DOHH2 (cell line): ENCODE measurements around the gene ARF1.

ENCODE experiments used
- CTCF ChIP-seq: fragments of 200-600 bp; sonication (generic); IDR thresholded peaks from one replicate; pipeline ENCODE4 v1.5.1; 2014; ENCODE audit warnings: antibody characterized with exemption, mild to moderate bottlenecking, low read depth, low read length; ENCODE audit not compliant: poor library complexity, severe bottlenecking
- EZH2phosphoT487 ChIP-seq: fragments of 200-600 bp; sonication (generic); IDR thresholded peaks from 2 replicates; pipeline ENCODE4 v1.6.1; 2017; ENCODE audit warnings: borderline replicate concordance, mild to moderate bottlenecking, antibody characterized with exemption, low read length, moderate library complexity, mixed read lengths

GRCh38 chr1:228101614-228101993, 19.1 kb downstream of the ARF1 start:
- no peak for TF ChIP-seq CTCF
- no peak for TF ChIP-seq EZH2phosphoT487
